ENCODE data around the gene FAM240B.

Gene FAM240B

GRCh38 chr9:38696999-38697398 is 22.9 kb downstream of the FAM240B start:
- H3K4me3 ChIP-seq (ENCODE audit: low read depth, low read length), result no peak overlapping the region
- in situ Hi-C loops (cut with HindIII; ENCODE audit: low sequenced_read_pairs), result no loop called here
- no peak for TF ChIP-seq CTCF (IDR thresholded peaks at IDR 0.05; ENCODE audit: low read depth, low read length, missing control alignments)
- no peak for DNase-seq (ENCODE audit: low read depth)

GRCh38 chr9:38694676-38695075 is 25.3 kb downstream of the FAM240B start:
- in situ Hi-C loops (cut with HindIII; ENCODE audit: low sequenced_read_pairs), result no loop called here
- DNase-seq (ENCODE audit: low read depth), result no peak
- TF ChIP-seq CTCF (IDR thresholded peaks at IDR 0.05; ENCODE audit: low read depth, low read length, missing control alignments), result no peak
- no peak overlapping the region for H3K4me3 ChIP-seq (ENCODE audit: low read depth, low read length)

GRCh38 chr9:38692707-38693106 is 27.2 kb downstream of the FAM240B start:
- in situ Hi-C loops (cut with HindIII; ENCODE audit: low sequenced_read_pairs), result no loop called here
- no peak for TF ChIP-seq CTCF (IDR thresholded peaks at IDR 0.05; ENCODE audit: low read depth, low read length, missing control alignments)
- no peak overlapping the region for H3K4me3 ChIP-seq (ENCODE audit: low read depth, low read length)
- DNase-seq (ENCODE audit: low read depth), result no peak

- TF ChIP-seq CTCF (IDR thresholded peaks at IDR 0.05; ENCODE audit: low read depth, low read length, missing control alignments), result no peak
- no peak for DNase-seq (ENCODE audit: low read depth)
- H3K4me3 ChIP-seq (ENCODE audit: low read depth, low read length), result no peak overlapping the region
- in situ Hi-C loops (cut with HindIII; ENCODE audit: low sequenced_read_pairs), result no loop called here
Measured at GRCh38 chr9:38690574-38690973, 29.4 kb downstream of the FAM240B start.

DNA sequence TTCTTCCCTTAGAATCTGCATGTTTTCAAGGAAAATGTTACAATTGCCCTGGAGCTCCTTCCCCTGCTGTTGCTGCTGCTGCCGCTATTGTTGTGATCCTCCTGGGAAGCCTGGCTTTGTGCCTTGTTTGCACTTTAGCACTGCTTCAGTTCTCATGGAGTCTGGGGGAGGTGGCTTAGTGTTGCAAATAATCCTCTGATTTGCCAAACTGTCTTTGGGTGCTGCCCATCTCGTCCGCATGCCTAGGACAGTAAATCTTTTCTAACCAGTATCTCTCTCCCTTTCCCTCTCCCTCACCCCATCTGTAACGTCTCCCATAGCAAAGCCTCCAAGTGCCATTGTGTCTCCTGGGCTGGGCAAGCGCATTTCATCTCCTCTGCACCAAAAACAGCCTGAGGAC is 30.3 kb downstream of the FAM240B start:
- no peak for TF ChIP-seq CTCF (IDR thresholded peaks at IDR 0.05; ENCODE audit: low read depth, low read length, missing control alignments)
- no peak overlapping the region for H3K4me3 ChIP-seq (ENCODE audit: low read depth, low read length)
- in situ Hi-C loops (cut with HindIII; ENCODE audit: low sequenced_read_pairs), result no loop called here
- DNase-seq (ENCODE audit: low read depth), result peak; percentile 66

DNA sequence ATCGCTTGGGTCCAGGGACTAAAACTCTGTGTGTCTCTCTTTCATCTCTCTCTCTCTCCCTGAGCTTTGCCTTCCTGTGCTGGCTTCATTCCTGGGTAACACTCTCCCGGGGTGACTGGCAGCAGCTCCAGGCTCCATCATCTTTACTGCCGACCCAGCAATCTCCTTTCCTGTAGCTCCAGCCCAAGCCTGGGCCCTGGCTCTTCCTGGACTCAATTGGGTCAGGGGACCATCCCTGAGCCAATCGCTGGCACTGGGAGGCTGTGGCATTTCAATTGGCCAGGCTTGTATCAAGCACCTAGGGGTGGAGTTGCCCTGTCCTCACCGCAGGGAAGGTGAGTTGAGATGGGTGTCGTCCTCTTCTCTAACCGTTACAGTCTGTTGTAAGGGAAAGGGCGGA is 31.9 kb downstream of the FAM240B start:
- H3K4me3 ChIP-seq (ENCODE audit: low read depth, low read length), result no peak overlapping the region
- in situ Hi-C loops (cut with HindIII; ENCODE audit: low sequenced_read_pairs), result no loop called here
- no peak for TF ChIP-seq CTCF (IDR thresholded peaks at IDR 0.05; ENCODE audit: low read depth, low read length, missing control alignments)
- no peak for DNase-seq (ENCODE audit: low read depth)

GRCh38 chr9:38687389-38687842 is 32.5 kb downstream of the FAM240B start:
- H3K4me3 ChIP-seq (ENCODE audit: low read depth, low read length), result no peak overlapping the region
- no peak for TF ChIP-seq CTCF (IDR thresholded peaks at IDR 0.05; ENCODE audit: low read depth, low read length, missing control alignments)
- no peak for DNase-seq (ENCODE audit: low read depth)
- in situ Hi-C loops (cut with HindIII; ENCODE audit: low sequenced_read_pairs), result no loop called here
